ENCODE results near the gene PLCD3.

Gene PLCD3

DNA sequence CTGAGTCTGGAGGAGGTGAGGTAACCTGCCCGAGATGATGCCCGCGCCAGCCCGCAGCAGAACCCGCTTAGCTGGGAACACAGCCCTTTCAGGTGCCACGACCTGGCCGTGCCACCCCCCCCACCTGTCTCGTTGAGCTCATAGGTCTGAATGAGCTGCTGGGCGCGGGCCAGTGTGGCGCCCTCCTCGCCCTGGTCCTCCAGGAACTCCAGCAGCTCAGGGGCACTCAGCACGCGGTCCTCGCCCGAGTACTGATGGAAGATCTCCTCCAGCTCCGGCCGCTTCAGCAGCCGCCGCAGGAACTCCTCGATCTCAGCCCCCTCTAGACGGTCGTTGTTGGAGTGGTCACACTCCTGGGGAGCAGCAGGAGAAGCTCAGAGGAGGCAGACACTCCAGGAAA lies 13.6 kb downstream of the PLCD3 start:
- no peaks in the 10 kb centered on the region for H3K9me3 ChIP-seq (ENCODE audit: insufficient read depth, low read length)
- TF ChIP-seq EZH2phosphoT487 (IDR thresholded peaks at IDR 0.05; ENCODE audit: low read depth) = no peak
- TF ChIP-seq, protein P1, sequence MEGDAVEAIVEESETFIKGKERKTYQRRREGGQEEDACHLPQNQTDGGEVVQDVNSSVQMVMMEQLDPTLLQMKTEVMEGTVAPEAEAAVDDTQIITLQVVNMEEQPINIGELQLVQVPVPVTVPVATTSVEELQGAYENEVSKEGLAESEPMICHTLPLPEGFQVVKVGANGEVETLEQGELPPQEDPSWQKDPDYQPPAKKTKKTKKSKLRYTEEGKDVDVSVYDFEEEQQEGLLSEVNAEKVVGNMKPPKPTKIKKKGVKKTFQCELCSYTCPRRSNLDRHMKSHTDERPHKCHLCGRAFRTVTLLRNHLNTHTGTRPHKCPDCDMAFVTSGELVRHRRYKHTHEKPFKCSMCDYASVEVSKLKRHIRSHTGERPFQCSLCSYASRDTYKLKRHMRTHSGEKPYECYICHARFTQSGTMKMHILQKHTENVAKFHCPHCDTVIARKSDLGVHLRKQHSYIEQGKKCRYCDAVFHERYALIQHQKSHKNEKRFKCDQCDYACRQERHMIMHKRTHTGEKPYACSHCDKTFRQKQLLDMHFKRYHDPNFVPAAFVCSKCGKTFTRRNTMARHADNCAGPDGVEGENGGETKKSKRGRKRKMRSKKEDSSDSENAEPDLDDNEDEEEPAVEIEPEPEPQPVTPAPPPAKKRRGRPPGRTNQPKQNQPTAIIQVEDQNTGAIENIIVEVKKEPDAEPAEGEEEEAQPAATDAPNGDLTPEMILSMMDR (IDR thresholded peaks at IDR 0.05; ENCODE audit: low read depth, low read length) = no peak
- H4K20me1 ChIP-seq (ENCODE audit: insufficient read depth, low read length) = no peaks in the 10 kb centered on the region
- H3K27ac ChIP-seq (ENCODE audit: low read length) = no peak overlapping the region
- H3K9ac ChIP-seq (ENCODE audit: low read length) = no peak overlapping the region
- no peaks in the 10 kb centered on the region for H3K36me3 ChIP-seq (replicated peaks; ENCODE audit: low read depth, low read length)
- no peaks in the 10 kb centered on the region for H3K27me3 ChIP-seq (ENCODE audit: low read depth, low read length)
- H3K4me1 ChIP-seq (ENCODE audit: low read length) = no peaks in the 10 kb centered on the region
- no peak overlapping the region for H2AFZ ChIP-seq (ENCODE audit: low read depth, low read length)
- H3K4me3 ChIP-seq (ENCODE audit: low read length) = no peak overlapping the region
- no peak overlapping the region for H3K4me2 ChIP-seq (ENCODE audit: low read length)
- no peaks in the 10 kb centered on the region for H3K79me2 ChIP-seq (ENCODE audit: low read length)

DNA sequence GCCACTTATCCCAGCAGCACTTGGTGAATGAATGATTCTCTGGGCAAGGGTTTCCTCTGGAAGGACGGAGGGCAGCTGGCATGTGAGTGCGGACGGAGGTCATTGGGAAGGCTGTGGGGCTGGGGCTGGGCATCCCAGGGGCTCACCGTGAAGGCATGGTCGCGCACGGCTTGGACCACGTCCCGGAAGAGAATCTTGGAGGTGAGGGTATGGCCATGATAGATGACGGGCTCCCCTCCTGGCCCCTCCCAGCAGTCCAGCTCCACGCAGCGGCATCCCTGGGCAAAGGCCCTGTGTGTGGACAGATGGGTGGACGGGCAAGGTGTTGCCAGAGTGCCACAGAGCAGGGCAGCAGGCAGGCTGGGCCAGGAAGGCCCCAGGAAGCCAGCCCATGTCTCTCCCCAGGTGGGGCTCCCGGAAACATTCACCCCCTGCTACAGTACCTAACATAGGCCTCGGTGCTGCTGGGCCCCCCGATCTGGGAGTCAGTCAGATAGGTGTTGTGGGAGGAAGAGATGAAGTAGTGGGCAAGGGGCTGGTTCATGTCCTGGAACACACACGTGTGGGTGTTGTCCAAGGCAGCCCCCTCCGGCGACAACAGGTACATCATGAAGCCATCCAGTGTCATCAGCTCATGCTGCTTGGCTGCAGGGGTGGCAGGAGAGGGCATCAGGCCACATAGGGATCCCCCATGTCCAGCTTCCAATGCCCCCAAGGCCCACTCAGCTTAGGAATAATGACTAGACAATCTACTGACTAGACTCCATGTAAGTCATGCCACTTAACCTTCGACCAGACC lies 14.3 kb downstream of the PLCD3 start:
- Histone ChIP-seq H3K79me2 (ENCODE audit: low read length) (no peaks in the 10 kb centered on the region), H3K9ac (ENCODE audit: low read length) (no peak overlapping the region), H3K27me3 (ENCODE audit: low read depth, low read length) (no peaks in the 10 kb centered on the region), H2AFZ (ENCODE audit: low read depth, low read length) (no peak overlapping the region), H4K20me1 (ENCODE audit: insufficient read depth, low read length) (no peaks in the 10 kb centered on the region), H3K27ac (ENCODE audit: low read length) (no peak overlapping the region), H3K4me1 (ENCODE audit: low read length) (no peaks in the 10 kb centered on the region), H3K36me3 (replicated peaks; ENCODE audit: low read depth, low read length) (no peaks in the 10 kb centered on the region), H3K4me2 (ENCODE audit: low read length) (no peak overlapping the region), H3K9me3 (ENCODE audit: insufficient read depth, low read length) (no peaks in the 10 kb centered on the region), H3K4me3 (ENCODE audit: low read length) (no peak overlapping the region)
- TF ChIP-seq, protein P1 (IDR thresholded peaks at IDR 0.05; ENCODE audit: low read depth, low read length) = no peak
- TF ChIP-seq EZH2phosphoT487 (IDR thresholded peaks at IDR 0.05; ENCODE audit: low read depth) = no peak

DNA sequence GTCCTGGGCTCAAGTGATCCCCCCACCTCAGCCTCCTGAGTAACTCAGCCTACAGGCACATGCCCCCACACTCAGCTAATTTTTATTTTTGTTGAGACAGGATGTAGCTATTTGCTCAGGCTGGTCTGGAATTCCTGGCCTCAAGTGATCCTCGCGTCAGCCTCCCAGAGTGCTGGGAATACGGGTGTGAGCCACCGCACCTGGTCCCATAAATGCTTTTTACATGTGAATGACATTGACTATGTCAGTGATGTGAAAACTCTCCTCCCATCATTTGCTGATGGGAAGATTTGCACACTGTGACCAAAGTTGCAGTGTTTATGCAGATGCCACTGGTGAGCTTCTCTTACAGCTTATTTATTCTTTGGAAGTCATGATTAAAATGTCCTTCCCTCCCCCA lies 15.0 kb downstream of the PLCD3 start:
- H3K4me3 ChIP-seq (ENCODE audit: low read length) = no peak overlapping the region
- H3K36me3 ChIP-seq (replicated peaks; ENCODE audit: low read depth, low read length) = no peaks in the 10 kb centered on the region
- TF ChIP-seq EZH2phosphoT487 (IDR thresholded peaks at IDR 0.05; ENCODE audit: low read depth) = no peak
- TF ChIP-seq, protein P1 (IDR thresholded peaks at IDR 0.05; ENCODE audit: low read depth, low read length) = no peak
- no peaks in the 10 kb centered on the region for H4K20me1 ChIP-seq (ENCODE audit: insufficient read depth, low read length)
- no peak overlapping the region for H3K27ac ChIP-seq (ENCODE audit: low read length)
- H3K9me3 ChIP-seq (ENCODE audit: insufficient read depth, low read length) = no peaks in the 10 kb centered on the region
- no peak overlapping the region for H2AFZ ChIP-seq (ENCODE audit: low read depth, low read length)
- H3K4me1 ChIP-seq (ENCODE audit: low read length) = no peaks in the 10 kb centered on the region
- H3K79me2 ChIP-seq (ENCODE audit: low read length) = no peaks in the 10 kb centered on the region
- H3K4me2 ChIP-seq (ENCODE audit: low read length) = no peak overlapping the region
- H3K27me3 ChIP-seq (ENCODE audit: low read depth, low read length) = no peaks in the 10 kb centered on the region
- no peak overlapping the region for H3K9ac ChIP-seq (ENCODE audit: low read length)

GRCh38 chr17:45116434-45117016 lies 15.8 kb downstream of the PLCD3 start:
- TF ChIP-seq, protein P1 (IDR thresholded peaks at IDR 0.05; ENCODE audit: low read depth, low read length) = no peak
- TF ChIP-seq EZH2phosphoT487 (IDR thresholded peaks at IDR 0.05; ENCODE audit: low read depth) = no peak
- H3K27me3 ChIP-seq (ENCODE audit: low read depth, low read length) = no peaks in the 10 kb centered on the region
- no peak overlapping the region for H3K4me2 ChIP-seq (ENCODE audit: low read length)
- no peaks in the 10 kb centered on the region for H4K20me1 ChIP-seq (ENCODE audit: insufficient read depth, low read length)
- no peaks in the 10 kb centered on the region for H3K36me3 ChIP-seq (replicated peaks; ENCODE audit: low read depth, low read length)
- H3K9ac ChIP-seq (ENCODE audit: low read length) = no peak overlapping the region
- H3K9me3 ChIP-seq (ENCODE audit: insufficient read depth, low read length) = no peaks in the 10 kb centered on the region
- no peak overlapping the region for H2AFZ ChIP-seq (ENCODE audit: low read depth, low read length)
- peaks cover 7% of the 10 kb centered on the region; the same call in 1 of the 2 replicates for H3K4me1 ChIP-seq (ENCODE audit: low read length)
- no peak overlapping the region for H3K27ac ChIP-seq (ENCODE audit: low read length)
- H3K79me2 ChIP-seq (ENCODE audit: low read length) = no peaks in the 10 kb centered on the region
- no peak overlapping the region for H3K4me3 ChIP-seq (ENCODE audit: low read length)

All from OCI-LY3 (cell line).